Stimulated activated CD4-positive, alpha-beta T cell treated with anti-CD3 and anti-CD28 coated beads, Interleukin-12 subunit alpha, Interleukin-12 subunit beta, amount 100 ng/mL, for 48 hours (primary cell): Measurements from ENCODE around the gene FZD8.
"Not testable (repeated sequence)": the region's sequence is repeated elsewhere in the genome, so short reads cannot be mapped to it uniquely, and the experiment has no call there.

Source experiments
- DNase-seq, 3 donors: peaks; one replicate each; pipeline ENCODE4 v3.0.0-alpha.2; 2020; ENCODE audit warnings: low read depth in 2 of 3, low spot score in 1 of 3

FZD8 gene

GRCh38 chr10:35642035-35642792 is at the start of gene FZD8:
Gene FZD8, minus strand, starts transcription at chr10:35642296. Its CDS starts 867 bp downstream, at chr10:35641429.
- DNase-seq = peak in 2 of 3 donors; percentile 47 to 74

- no peak for DNase-seq
Observed at GRCh38 chr10:35691522-35692236, 49.6 kb upstream of the FZD8 start.

GRCh38 chr10:35690534-35690933 is 48.4 kb upstream of the FZD8 start:
- DNase-seq = no peak

GRCh38 chr10:35685858-35686257 is 43.8 kb upstream of the FZD8 start:
- DNase-seq = not testable (repeated sequence)

- no peak for DNase-seq
Observed at GRCh38 chr10:35685402-35685801, 43.3 kb upstream of the FZD8 start.

- no peak for DNase-seq
Observed at GRCh38 chr10:35684586-35684985, 42.5 kb upstream of the FZD8 start.

GRCh38 chr10:35675846-35676245 is 33.8 kb upstream of the FZD8 start:
- no peak for DNase-seq

GRCh38 chr10:35674843-35675242 is 32.7 kb upstream of the FZD8 start:
- no peak for DNase-seq

GRCh38 chr10:35668865-35669650 is 27.0 kb upstream of the FZD8 start:
- DNase-seq = no peak

GRCh38 chr10:35667971-35668370 is 25.9 kb upstream of the FZD8 start:
- no peak for DNase-seq

- no peak for DNase-seq
Observed at GRCh38 chr10:35667270-35667889, 25.3 kb upstream of the FZD8 start.

GRCh38 chr10:35661236-35661635 is 19.1 kb upstream of the FZD8 start:
- DNase-seq = no peak

GRCh38 chr10:35659456-35659855 is 17.4 kb upstream of the FZD8 start:
- DNase-seq = no peak

- DNase-seq = no peak
Observed at GRCh38 chr10:35657621-35658020, 15.5 kb upstream of the FZD8 start.

- no peak for DNase-seq
Observed at GRCh38 chr10:35652824-35653223, 10.7 kb upstream of the FZD8 start.

GRCh38 chr10:35650894-35651293 is 8.8 kb upstream of the FZD8 start:
- no peak for DNase-seq

- DNase-seq = no peak
Observed at GRCh38 chr10:35644050-35644950, 2.2 kb upstream of the FZD8 start.

GRCh38 chr10:35643151-35644049 is 1.3 kb upstream of the FZD8 start:
- DNase-seq = no peak

GRCh38 chr10:35642793-35643114 is 658 bp upstream of the FZD8 start:
- no peak for DNase-seq

- no peak for DNase-seq
Observed at GRCh38 chr10:35641676-35642034, 441 bp downstream of the FZD8 start.
